Stimulated activated CD4-positive, alpha-beta T cell treated with anti-CD3 and anti-CD28 coated beads, TNF-alpha, amount 100 ng/mL, for 24 hours (primary cell): ENCODE data around the gene RBP7.

Experiments used
- DNase-seq, 3 experiments: peaks; one replicate each; pipeline ENCODE4 v3.0.0-alpha.2; 2020; ENCODE audit warnings: low read depth in 3 of 3

The RBP7 gene

GRCh38 chr1:10031461-10031860 lies 34.4 kb downstream of the RBP7 start:
- DNase-seq = no peak

GRCh38 chr1:10032590-10033358 lies 35.7 kb downstream of the RBP7 start, which contains the start of gene UBE4B:
Gene UBE4B, plus strand, starts transcription at chr1:10032958. Its CDS starts 713 bp downstream, at chr1:10033671.
- peak; percentile 95 to 98 (median 97) for DNase-seq

- peak in 1 of 3 experiments; percentile 5 for DNase-seq
Observed at GRCh38 chr1:10033359-10033845, 36.4 kb downstream of the RBP7 start.

- DNase-seq = no peak
Observed at GRCh38 chr1:10042746-10043145, 45.7 kb downstream of the RBP7 start.

GRCh38 chr1:10045480-10046355 lies 48.7 kb downstream of the RBP7 start:
- no peak for DNase-seq

- DNase-seq = no peak
Observed at GRCh38 chr1:10046356-10047085, 49.5 kb downstream of the RBP7 start.

GRCh38 chr1:10048601-10049000 lies 51.6 kb downstream of the RBP7 start:
- no peak for DNase-seq

- DNase-seq = no peak
Observed at GRCh38 chr1:10050611-10051010, 53.6 kb downstream of the RBP7 start.

GRCh38 chr1:10051656-10052055 lies 54.6 kb downstream of the RBP7 start:
- no peak for DNase-seq

GRCh38 chr1:10052347-10052746 lies 55.3 kb downstream of the RBP7 start:
- no peak for DNase-seq

GRCh38 chr1:10054465-10054864 lies 57.4 kb downstream of the RBP7 start:
- DNase-seq = no peak

GRCh38 chr1:10056599-10056987 lies 59.6 kb downstream of the RBP7 start:
- DNase-seq = no peak

- DNase-seq = no peak
Observed at GRCh38 chr1:10057343-10057742, 60.3 kb downstream of the RBP7 start.

GRCh38 chr1:10057796-10058195 lies 60.8 kb downstream of the RBP7 start:
- DNase-seq = no peak

GRCh38 chr1:10059342-10059718 lies 62.3 kb downstream of the RBP7 start:
- no peak for DNase-seq

- no peak for DNase-seq
Observed at GRCh38 chr1:10060311-10061100, 63.5 kb downstream of the RBP7 start.

GRCh38 chr1:10061276-10061675 lies 64.2 kb downstream of the RBP7 start:
- no peak for DNase-seq

GRCh38 chr1:10063878-10064277 lies 66.8 kb downstream of the RBP7 start:
- no peak for DNase-seq

GRCh38 chr1:10064416-10065343 lies 67.7 kb downstream of the RBP7 start:
- DNase-seq = no peak

GRCh38 chr1:10065344-10065685 lies 68.3 kb downstream of the RBP7 start:
- no peak for DNase-seq
